NB4 (cell line): ENCODE data around the gene UXS1.

Experiments
- CTCF ChIP-seq: IDR thresholded peaks from one replicate; pipeline ENCODE4 v1.5.1; 2012; ENCODE audit warnings: low read depth, low read length
- MAX ChIP-seq: IDR thresholded peaks from 2 replicates; pipeline ENCODE4 v1.6.1; 2011; ENCODE audit warnings: low read depth, low read length
- POLR2A ChIP-seq: IDR thresholded peaks from 2 replicates; pipeline ENCODE4 v1.6.1; 2011; ENCODE audit warnings: mild to moderate bottlenecking; ENCODE audit not compliant: insufficient read length; ENCODE audit errors: extremely low read depth

- no peak for TF ChIP-seq CTCF
- TF ChIP-seq MAX = no peak
- no peak for TF ChIP-seq POLR2A
Observed at GRCh38 chr2:106208399-106208798, 14.3 kb upstream of the UXS1 start.
